ENCODE data around the gene SBNO2.

The SBNO2 gene

GRCh38 chr19:1173159-1173844, 766 bp downstream of the SBNO2 start:
- Histone ChIP-seq H3K4me1 (peaks cover 10% of the 10 kb centered on the region), H3K36me3 (no peaks in the 10 kb centered on the region), H3K27me3 (no peaks in the 10 kb centered on the region), H3K4me3 (ENCODE audit: low read depth, low read length) (peak overlapping the region; percentile 83), H3K9me3 (no peaks in the 10 kb centered on the region)
- TF ChIP-seq, protein P1, sequence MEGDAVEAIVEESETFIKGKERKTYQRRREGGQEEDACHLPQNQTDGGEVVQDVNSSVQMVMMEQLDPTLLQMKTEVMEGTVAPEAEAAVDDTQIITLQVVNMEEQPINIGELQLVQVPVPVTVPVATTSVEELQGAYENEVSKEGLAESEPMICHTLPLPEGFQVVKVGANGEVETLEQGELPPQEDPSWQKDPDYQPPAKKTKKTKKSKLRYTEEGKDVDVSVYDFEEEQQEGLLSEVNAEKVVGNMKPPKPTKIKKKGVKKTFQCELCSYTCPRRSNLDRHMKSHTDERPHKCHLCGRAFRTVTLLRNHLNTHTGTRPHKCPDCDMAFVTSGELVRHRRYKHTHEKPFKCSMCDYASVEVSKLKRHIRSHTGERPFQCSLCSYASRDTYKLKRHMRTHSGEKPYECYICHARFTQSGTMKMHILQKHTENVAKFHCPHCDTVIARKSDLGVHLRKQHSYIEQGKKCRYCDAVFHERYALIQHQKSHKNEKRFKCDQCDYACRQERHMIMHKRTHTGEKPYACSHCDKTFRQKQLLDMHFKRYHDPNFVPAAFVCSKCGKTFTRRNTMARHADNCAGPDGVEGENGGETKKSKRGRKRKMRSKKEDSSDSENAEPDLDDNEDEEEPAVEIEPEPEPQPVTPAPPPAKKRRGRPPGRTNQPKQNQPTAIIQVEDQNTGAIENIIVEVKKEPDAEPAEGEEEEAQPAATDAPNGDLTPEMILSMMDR (IDR thresholded peaks at IDR 0.05; ENCODE audit: low read depth, low read length), result no peak
- DNase-seq, result no peak

- H3K9me3 ChIP-seq, result no peaks in the 10 kb centered on the region
- H3K4me1 ChIP-seq, result peaks cover 10% of the 10 kb centered on the region
- peak overlapping the region; percentile 83 for H3K4me3 ChIP-seq (ENCODE audit: low read depth, low read length)
- TF ChIP-seq, protein P1 (IDR thresholded peaks at IDR 0.05; ENCODE audit: low read depth, low read length), result no peak
- H3K27me3 ChIP-seq, result no peaks in the 10 kb centered on the region
- no peaks in the 10 kb centered on the region for H3K36me3 ChIP-seq
- DNase-seq, result no peak
Measured at GRCh38 chr19:1172353-1173158, 1.5 kb downstream of the SBNO2 start.

- H3K9me3 ChIP-seq, result no peaks in the 10 kb centered on the region
- TF ChIP-seq, protein P1 (IDR thresholded peaks at IDR 0.05; ENCODE audit: low read depth, low read length), result no peak
- no peaks in the 10 kb centered on the region for H3K27me3 ChIP-seq
- H3K4me3 ChIP-seq (ENCODE audit: low read depth, low read length), result no peak overlapping the region
- peaks cover 4% of the 10 kb centered on the region for H3K36me3 ChIP-seq
- peaks cover 10% of the 10 kb centered on the region for H3K4me1 ChIP-seq
- DNase-seq, result no peak
Measured at GRCh38 chr19:1171755-1172352, 2.2 kb downstream of the SBNO2 start.

DNA sequence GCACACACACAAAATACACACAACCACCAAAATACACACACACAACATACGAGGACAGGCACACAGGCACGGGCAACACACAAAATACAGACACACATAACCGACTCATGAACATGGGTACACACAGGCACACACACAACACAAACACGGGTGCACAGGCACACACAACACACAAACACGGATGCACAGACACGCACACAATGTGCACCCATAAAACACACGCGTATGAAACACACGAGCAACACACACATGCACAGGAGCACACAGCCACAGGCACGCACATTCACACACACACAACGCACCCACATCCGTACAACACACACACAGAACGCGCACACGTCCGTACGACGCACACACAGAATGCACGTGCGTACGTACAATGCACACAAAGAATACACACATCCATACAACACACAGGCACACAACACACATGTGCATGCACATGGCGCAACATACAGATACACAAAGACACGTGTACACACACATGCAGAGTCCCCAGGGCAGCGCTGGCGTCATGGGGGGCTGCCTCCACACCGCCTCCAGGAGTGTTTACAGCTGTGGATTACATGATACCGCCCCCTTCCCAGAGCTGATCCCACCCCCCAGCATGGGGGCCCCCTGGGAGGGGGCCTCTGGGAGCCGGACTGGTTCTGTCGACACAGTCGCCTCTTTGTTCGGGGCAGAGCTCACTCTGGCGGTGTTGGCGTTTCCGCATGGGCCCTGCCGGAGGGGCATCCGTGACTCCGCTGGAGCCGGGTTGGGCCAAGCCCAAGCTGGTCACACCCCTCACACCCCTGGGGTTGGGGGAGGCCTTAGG, 2.9 kb downstream of the SBNO2 start:
- Histone ChIP-seq H3K4me1 (peaks cover 10% of the 10 kb centered on the region), H3K4me3 (ENCODE audit: low read depth, low read length) (no peak overlapping the region; the same call in 1 of the 2 replicates), H3K36me3 (peaks cover 9% of the 10 kb centered on the region), H3K27me3 (no peaks in the 10 kb centered on the region), H3K9me3 (no peaks in the 10 kb centered on the region)
- TF ChIP-seq, protein P1 (IDR thresholded peaks at IDR 0.05; ENCODE audit: low read depth, low read length), result no peak
- no peak for DNase-seq

DNA sequence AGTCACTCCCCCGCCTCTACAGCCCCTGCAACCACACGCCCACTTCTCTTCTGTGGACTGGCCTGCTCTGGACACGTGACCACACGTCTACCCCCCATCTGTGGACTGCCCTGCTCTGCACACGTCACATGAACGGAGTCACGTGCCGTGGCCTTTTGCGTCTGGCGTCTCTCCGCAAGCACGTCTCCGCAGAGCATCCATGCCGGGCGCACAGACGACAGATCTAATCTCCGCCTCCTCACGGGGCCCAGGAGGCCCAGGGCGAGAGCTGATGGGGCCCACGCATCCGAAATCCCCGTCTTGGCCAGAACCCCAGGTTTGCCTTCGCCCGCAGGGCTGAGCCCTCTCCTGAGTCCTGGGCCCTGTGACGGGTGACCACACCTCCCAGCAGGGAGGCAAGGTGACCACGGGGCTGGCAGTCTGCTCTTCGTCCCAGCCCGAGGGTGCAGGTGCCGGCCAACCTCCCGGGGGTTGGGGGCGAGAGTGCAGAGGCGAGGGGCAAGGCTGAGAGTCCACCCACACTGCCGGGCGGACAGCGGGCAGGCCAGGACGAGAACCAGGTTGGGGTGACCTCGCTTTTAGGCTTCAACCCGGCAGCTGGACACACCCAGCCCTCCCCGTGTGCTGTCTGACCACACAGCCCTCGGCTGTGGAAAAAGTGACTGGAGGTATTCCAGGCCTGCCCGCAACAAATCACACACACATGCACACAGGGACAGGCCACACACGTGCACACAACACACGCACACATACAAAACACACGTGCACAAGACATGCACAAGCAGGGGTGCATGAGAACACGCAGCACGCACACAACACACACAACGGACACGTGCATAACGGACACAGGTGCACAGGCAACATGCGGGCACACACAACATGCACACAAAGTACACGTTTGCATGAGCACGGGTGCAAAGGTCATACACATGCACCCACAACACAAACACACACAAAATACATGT, 3.9 kb downstream of the SBNO2 start:
- no peaks in the 10 kb centered on the region for H3K27me3 ChIP-seq
- peak; percentile 96 for DNase-seq
- no peaks in the 10 kb centered on the region for H3K9me3 ChIP-seq
- TF ChIP-seq, protein P1 (IDR thresholded peaks at IDR 0.05; ENCODE audit: low read depth, low read length), result no peak
- H3K4me3 ChIP-seq (ENCODE audit: low read depth, low read length), result peak overlapping the region; percentile 60
- H3K36me3 ChIP-seq, result peaks cover 9% of the 10 kb centered on the region
- peaks cover 10% of the 10 kb centered on the region for H3K4me1 ChIP-seq

Data from BE2C (cell line).